GM19023 (cell line): Measurements from ENCODE around the gene HCAR1.
"Not testable (repeated sequence)": the region's sequence is repeated elsewhere in the genome, so short reads cannot be mapped to it uniquely, and the experiment has no call there.

ENCODE experiments used
- ATAC-seq: cut with Tn5 transposase; IDR thresholded peaks from one replicate; pipeline ENCODE4 v1.9.1; 2021; ENCODE audit warnings: mild to moderate bottlenecking, moderate library complexity; ENCODE audit not compliant: unreplicated experiment

Gene HCAR1, protein sequence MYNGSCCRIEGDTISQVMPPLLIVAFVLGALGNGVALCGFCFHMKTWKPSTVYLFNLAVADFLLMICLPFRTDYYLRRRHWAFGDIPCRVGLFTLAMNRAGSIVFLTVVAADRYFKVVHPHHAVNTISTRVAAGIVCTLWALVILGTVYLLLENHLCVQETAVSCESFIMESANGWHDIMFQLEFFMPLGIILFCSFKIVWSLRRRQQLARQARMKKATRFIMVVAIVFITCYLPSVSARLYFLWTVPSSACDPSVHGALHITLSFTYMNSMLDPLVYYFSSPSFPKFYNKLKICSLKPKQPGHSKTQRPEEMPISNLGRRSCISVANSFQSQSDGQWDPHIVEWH

DNA sequence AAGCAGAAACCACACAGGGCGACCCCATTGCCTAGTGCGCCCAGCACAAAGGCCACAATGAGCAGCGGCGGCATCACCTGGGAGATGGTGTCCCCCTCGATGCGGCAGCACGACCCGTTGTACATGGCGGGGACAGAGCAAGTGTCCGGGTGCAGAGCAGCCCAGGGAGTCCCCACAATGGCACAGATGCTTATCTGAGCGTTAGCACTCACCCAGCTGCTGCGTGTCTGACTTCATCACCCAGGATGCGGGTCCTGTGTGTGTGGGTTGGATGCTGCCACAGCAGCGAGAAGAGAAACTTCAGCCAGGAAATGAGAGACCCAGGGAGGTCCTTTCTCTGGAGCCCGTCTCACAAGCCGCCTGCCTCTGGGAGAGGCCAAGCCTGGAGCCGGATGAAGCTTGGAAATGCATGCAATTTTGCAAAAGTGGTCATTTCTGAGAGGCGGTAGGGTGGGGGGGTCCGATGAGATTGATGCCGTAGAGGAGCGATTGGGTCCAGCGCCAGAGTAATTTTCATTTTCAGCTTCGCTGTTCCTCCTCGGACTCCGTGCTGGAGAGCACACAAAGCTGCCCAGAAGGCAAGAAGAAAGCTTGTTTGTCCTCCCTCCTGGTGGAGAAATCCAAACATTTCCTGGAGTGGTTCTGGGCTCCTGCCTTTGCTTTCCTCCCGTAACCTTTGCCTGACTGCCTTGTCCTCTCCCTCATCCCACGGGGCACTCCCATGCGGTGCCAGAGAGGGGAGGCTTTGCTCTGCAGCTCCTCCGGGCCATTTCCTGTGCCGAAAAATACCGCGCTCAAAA lies at the start of gene HCAR1:
HCAR1 (minus strand) TSS at position 630 of the 800 bp plus-strand sequence; CDS start at position 125, 505 bp downstream.
- ATAC-seq: no peak

DNA sequence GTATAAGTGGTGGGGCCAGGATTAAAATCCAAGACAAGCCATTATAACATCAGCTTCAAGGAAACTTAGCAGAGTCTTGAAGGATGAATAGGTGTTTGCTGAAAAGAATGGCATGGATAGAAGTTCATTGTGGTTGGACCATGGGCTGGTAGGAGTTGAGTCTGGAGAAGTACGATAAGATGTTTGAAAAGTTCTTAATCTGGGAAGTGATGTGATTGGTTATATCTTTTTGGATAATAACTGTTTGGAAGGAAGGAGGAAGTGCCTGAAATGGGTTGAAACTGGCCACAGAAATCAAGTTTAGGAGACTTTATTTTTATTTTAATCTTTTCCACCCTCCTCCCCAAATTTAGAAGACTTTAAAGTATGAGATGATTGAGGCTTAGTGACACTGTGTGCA lies 26.9 kb upstream of the HCAR1 start:
- ATAC-seq: no peak

DNA sequence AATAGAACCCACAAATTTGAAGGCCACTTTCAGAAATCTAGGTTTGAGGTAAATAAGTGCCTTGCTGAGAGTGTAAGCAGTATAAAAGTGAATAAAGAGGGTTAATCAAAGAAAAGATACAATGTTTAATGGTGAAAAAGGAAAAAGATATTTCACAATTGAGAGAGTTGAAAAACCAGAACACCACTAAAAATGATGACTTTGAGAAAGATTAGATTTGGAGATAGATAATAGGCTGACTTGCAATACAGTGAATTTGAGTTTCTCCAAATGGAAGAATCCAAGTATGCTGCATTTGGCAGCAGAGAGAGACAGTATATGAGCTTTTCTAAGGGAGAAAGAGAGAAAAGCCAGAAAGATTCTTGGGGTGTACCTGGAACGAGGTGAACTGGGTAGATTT lies 24.1 kb upstream of the HCAR1 start:
- ATAC-seq: no peak

DNA sequence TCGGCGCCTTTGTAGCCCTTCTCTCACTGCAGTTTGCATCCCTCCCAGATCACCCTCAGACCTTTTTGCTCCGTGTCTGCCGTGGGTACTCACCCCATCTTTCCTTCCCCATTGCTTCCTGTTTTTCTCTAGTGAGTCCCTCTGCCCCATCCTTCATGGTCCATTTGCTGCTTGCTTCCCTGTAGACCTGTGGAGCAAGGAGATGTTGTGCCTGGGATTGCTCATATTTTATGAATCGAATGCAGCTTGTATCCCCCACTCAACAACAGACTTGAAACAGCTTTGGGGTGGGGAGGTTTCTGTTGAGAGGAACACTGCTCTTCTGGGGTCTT lies 22.6 kb upstream of the HCAR1 start:
- no peak for ATAC-seq

DNA sequence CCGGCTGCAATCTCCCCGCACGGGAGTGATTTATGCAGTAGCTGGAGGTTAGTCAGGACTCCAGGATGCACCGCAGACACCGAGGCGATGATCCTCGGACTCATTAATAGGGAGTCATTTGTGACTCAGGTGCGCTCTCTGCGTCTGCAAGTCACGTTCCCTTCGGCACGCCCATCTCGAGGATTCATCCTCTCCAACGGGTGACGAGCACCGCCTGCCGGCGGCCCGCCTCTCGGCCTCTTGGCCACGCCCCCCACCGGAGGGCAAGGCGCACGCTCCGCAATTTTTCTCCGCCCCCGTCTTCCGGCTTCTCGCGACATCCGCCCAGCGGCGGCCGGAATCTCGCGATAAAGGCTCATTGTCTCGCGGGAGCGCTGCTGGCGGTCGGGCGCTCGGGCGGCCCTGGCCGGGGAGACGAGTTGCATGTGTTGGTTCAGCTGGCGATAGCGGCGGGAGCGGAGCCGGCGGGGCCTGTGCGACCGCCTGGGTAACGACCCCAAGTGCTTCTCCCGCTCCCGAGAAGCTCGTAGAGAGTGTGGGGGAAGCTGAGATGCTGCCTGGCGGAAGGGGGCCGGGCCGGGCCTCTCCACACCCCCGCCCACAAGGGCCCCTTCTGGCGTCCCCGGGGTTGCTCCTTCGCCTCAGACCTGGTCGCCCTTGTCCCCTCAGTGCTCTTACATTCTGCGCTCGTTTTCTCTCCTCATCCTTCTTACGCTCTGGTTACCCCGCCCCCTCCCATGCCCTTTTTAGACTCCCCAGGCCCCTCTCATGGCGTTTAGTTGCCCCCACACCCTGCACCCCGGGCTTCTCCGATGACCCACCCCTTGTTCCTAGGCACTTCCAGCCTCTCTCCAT lies 22.0 kb upstream of the HCAR1 start, which contains the start of gene DENR:
DENR (plus strand) TSS at position 361 of the 855 bp plus-strand sequence. CDS start 878 bp downstream, outside the sequence.
- ATAC-seq: peak; percentile 96

DNA sequence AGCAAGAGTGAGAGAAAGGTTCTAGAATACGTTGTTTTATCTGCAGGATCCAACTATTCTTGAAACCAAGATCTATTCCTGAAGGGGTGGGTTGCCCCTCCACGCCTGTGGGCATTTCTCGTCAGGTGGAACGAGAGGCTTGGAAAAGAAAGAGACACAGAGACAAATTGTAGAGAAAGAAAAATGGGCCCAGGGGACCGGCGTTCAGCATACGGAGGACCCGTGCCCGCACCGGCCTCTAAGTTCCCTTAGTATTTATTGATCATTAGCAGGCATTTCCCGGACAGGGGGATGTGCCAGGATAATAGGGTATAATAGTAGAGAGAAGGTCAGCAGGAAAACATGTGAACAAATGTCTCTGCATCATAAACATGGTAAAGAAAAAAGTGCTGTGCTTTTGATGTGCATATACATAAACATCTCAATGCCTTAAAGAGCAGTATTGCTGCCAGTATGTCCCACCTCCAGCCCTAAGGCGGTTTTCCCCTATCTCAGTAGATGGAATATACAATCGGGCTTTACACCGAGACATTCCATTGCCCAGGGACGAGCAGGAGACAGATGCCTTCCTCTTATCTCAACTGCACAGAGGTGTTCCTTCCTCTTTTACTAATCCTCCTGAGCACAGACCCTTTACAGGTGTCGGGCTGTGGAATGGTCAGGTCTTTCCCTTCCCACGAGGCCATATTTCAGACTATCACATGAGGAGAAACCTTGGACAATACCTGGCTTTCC lies 20.3 kb upstream of the HCAR1 start:
- ATAC-seq: not testable (repeated sequence)

DNA sequence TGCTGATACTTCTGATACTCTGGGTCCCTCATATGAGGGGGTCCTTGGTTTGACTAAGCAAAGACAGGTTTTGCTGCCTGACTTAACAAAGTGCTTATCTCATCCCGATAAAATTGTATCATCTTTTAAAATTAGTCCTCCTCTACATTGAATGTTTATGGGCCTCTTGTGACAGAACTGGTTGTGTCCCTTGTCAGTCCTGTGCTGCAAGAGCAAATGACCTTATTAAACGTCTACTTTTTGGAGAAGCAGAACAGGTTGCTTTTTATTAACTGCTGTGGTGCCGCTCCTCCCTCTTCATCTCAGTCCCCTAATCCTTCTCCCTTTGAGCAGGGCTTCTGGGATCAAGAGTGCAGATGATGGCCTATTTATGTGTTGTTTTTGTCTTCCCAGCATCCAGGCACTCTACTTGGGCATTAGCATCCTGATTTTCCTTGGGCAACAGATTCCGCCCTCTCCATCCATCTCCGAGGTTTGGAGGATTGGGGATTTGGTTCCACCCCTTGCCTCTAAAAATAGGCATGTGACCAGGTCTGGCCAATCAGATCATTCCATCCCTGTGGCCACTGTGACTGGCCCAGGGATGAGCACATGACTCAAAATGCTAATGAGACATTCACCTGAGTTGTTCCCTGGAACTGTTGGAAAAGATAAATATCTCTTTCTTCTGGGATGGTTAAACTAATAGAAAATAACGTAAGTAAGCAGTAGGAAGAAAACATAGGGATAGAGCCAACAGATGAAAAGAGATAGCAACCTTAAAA lies 19.1 kb upstream of the HCAR1 start:
- ATAC-seq: no peak

DNA sequence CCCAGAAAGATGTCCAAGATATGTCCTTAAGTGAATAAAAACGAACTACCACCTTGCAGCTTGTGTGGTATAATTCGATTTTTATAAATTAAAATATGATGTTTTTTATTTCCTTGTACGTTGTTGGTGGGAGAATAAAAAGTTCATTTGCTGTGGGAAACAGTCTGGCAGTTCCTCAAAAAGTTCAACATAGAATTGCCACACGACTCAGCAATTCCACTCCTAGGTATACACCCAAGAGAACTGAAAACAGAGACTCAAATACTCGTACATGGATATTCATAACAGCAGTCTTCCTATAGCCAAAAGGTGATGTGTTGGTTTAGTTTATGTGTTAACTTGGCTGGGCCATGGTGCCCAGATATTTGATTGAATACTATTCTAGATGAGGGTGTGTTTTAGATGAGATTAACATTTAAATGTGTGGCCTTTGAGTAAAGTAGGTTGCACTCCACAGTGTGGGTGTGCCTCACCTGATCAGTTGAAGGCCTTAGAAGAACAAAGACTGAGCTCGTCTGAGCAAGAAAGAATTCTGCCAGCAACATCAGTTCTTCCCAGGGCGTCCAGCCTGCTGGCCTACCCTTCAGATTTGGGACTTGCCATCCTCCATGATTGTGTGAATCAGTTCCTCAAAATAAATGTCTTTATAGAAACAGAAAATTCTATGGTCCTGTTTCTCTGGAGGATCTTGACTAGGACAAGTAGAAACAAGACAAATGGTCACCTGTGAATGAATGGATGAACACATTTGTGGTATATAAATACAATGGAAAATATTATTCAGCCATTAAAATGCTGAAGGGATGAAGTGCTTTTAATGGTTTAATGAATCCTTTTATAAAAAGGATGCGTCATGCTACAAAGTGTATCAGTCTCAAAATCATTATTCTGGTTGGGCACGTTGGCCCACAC lies 16.8 kb upstream of the HCAR1 start:
- ATAC-seq: no peak

DNA sequence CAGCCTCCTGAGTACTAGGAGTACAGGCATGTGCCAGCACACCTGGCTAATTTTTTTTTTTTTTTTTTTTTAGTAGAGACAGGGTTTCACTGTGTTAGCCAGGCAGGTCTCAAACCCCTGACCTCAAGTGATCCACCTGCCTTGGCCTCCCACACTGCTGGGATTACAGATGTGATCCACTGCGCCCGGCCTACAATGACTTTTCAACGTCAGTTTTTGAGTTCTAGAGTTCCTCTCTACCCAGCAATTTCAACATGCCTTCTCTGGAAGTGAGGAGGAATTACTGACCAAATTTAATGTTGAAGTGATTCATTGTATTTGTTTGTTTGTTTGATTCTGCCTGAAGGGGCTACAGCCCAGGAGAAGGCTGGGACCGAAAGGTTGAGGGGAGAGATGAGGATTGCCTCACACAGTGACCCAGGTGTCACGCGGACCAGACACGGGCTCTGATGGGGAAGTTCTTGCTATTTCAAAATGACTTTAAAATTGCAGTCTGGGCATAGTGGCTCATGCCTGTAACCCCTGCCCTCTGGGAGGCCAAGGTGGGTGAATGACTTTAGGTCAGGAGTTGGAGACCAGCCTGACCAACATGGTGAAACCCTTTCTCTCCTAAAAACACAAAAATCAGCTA lies 13.4 kb upstream of the HCAR1 start:
- ATAC-seq: no peak

DNA sequence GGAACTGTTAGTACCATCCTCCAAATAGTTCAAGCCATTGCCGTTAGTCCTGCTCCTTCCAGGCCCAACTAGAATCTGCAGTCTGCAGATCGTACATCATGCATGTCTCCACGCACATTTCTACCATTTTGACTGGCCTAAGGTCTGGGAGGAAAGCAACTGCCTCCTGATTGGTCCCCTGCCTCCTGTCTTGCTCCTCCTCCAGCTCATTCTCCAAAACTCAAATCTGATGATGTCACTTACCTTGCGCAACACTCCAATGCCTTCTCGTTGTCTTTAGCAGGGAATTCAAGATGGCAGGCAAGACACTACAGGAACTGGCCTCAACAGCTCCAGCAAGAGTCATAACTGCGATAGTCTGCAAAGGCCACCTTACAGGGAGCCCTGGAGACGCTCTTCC lies 9.7 kb upstream of the HCAR1 start:
- ATAC-seq: no peak

DNA sequence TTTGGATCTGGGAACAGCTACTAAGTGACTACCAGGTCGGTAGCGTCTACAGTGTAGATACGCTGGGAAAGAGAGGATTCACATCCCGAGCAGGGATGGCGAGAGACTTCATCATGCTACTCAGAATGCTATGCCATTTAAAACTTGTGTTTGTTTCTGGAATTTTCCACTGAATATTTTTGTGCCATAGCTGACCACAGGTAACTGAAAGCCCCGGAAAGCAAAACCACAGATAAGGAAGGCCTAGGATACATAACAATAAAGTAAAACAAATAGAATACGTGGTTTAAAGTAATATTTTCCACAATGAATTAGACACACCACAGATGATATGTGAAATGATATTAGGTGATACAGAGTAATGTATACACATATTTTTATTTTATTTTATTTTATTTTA lies 7.9 kb upstream of the HCAR1 start:
- no peak for ATAC-seq

DNA sequence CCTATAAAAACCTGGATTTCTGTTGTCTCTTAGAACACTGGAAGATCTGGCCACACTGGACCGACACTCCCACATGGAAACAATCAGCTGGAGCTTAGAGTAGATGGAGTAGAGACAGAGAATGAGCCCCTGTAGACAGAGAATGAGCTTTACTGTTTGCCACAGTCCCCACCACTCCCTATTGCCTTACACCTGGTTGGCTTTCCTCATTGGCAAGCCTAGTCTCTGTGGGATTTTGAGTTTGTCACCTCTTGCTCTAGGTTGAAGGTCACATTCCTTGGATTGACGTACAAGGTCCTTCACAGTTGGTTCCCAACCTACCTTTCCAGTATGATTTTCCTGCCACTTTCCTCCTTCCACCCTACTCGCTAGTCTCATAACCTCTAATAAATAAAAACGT lies 2.0 kb upstream of the HCAR1 start:
- no peak for ATAC-seq

DNA sequence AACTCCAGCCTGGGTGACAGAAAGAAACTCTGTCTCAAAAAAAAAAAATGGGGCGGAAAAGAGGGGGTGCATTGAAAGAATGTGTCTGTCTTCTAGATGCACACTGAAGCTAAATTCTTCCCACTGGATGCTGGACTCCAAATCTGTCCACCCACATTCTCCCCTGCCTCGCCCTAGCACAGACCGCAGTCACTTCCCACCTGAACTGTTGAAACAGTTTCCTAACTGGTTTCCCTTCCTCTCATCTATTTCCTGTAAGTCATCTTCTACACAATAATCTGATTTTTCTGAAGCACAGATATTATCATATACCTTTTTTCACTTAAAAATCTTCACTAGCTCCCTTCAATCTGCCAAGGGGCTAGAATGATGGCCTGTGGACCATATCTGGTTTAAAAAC lies 1.5 kb upstream of the HCAR1 start:
- no peak for ATAC-seq

DNA sequence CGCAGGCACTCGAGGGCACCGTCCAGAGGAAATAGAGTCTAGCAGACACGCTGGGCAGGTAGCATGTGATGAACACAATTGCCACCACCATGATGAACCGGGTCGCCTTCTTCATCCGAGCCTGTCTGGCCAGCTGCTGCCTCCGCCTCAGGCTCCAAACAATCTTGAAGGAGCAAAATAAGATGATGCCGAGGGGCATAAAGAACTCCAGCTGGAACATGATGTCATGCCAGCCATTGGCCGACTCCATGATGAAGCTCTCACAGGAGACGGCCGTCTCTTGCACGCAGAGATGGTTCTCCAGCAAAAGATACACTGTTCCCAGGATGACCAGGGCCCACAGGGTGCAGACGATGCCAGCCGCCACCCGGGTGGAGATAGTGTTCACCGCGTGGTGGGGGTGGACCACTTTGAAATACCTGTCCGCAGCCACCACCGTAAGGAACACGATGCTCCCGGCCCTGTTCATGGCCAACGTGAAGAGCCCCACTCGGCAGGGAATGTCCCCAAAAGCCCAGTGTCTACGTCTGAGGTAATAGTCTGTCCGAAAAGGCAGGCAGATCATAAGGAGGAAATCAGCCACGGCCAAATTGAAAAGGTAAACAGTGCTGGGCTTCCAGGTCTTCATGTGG lies 945 bp downstream of the HCAR1 start:
- no peak for ATAC-seq

DNA sequence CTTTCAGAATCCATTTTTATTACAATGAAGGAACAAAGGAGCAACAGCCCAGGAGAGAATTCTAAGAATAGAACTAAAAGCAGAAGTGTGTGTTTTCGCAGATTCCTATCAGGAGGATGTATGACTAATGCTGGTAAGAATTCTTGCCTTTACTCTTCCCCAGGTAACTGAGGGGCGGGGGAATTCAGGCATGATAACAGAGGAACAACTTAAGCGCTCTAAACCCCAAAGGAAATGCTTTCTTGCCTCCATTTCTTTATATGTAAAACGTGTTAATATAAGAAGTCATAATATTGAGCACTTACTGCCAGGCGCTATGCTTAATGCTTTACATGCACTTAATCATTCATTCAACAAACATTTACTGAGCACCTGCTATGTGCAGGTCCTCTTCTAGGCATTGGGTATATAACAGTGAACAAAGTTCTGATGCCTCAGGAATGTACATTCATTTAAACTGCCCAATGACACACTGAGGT lies 4.5 kb downstream of the HCAR1 start:
- no peak for ATAC-seq

DNA sequence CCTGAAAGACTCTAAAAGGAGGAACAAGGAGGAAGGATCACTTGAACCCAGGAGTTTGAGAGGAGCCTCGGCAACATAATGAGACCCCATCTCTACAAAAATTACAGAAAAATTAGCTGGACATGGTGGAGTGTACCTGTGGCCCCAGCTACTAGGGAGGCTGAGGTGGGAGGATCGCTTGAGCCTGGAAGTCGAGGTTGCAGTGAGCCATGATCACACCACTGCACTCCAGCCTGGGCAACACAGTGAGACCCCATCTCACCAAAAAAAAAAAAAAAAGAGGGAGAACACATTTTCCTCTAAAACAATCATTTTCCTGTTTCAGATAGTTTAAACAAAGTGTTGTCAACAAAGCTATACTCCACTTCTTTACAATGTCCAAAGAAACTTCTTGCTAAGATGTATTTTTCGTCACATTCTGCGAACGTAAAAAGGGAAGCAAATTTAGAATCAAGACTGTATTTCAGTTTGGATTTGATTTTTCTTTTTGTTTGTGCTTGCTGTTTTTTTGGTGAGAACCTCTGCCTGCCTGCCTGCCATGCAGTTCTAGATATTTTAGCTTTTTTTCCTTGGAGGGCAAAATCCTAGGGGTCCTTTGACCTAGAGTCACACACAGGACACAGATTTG lies 5.1 kb downstream of the HCAR1 start:
- ATAC-seq: no peak

DNA sequence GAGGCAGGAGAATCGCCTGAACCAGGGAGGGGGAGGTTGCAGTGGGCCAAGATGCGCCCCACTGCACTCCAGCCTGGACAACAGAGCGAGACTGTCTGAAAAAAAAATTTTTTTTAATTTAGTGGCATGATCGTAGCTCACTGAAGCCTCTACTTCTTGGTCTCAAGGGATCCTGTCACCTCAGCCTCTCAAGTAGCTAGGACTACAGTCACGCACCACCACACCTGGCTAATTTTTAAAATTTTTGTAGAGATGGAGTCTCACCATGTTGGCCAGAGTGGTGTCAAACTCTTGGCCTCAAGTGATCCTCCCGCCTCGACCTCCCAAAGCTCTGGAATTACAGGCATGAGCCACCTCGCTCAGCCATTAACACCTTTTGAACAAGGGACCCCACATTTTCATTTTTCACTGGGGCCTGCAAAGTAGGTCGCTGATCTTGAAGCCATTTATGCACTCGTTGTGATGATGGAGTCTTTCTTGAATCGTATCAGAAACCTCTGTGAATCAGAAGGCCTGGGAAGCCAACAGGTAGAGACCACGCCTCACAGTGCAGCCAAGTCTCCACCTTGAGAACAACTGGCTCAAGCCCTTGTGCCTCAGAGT lies 5.9 kb downstream of the HCAR1 start:
- ATAC-seq: no peak
